GM10248 (cell line): Measurements from ENCODE around the gene MMS19.

Experiments used
- CTCF ChIA-PET: fragments of 300-600 bp; sonication (Branson Sonifier 250); formaldehyde crosslinking; extraction: SDS; loops from one replicate; lab custom pipeline; 2021; ENCODE audit warnings: antibody characterized with exemption; lab: Yijun Ruan, JAX
- POLR2A ChIA-PET: fragments of 350-650 bp; sonication (Branson Sonifier 250); formaldehyde crosslinking; extraction: SDS; loops from one replicate; lab custom pipeline; 2020; ENCODE audit warnings: antibody characterized with exemption; lab: Yijun Ruan, JAX
- DNase-seq: peaks from one replicate; pipeline ENCODE4 v3.0.0; 2012; ENCODE audit errors: extremely low spot score
- CTCF ChIP-seq: IDR thresholded peaks from 2 replicates; pipeline ENCODE4 v1.5.1; 2012; ENCODE audit warnings: mild to moderate bottlenecking, low read depth; ENCODE audit errors: extremely low read depth, missing control alignments, control extremely low read depth

MMS19 gene

GRCh38 chr10:97498076-97498840 is at the start of gene MMS19:
Gene MMS19 (minus strand): TSS chr10:97498422. CDS start chr10:97498384, 38 bp downstream.
- TF ChIP-seq CTCF, result no peak
- peak; percentile 99 for DNase-seq
- CTCF ChIA-PET, result interaction anchor here (0.8 to 1.8 kb wide), 4 partner anchors 11 to 90 kb away, joined by 3 to 7 read pairs (median 4); no protein-coding TSS in a partner anchor
- POLR2A ChIA-PET, result interaction anchor here (0.6 kb wide), 1 partner anchor 828 kb away, joined by 4 read pairs; no protein-coding TSS in a partner anchor

GRCh38 chr10:97547962-97548361 is 49.7 kb upstream of the MMS19 start:
- CTCF ChIA-PET, result interaction anchor here (0.9 to 10.5 kb wide), 2 partner anchors 12 to 24 kb away, joined by 3 to 108 read pairs; no protein-coding TSS in a partner anchor
- no peak for TF ChIP-seq CTCF
- POLR2A ChIA-PET, result no interaction called here

GRCh38 chr10:97547271-97547600 is 49.0 kb upstream of the MMS19 start:
- ChIA-PET CTCF (interaction anchor here (10.5 kb wide), 1 partner anchor 11 kb away, joined by 108 read pairs; no protein-coding TSS in a partner anchor), POLR2A (no interaction called here)
- TF ChIP-seq CTCF, result no peak
- DNase-seq, result no peak

More at GRCh38 chr10:97547962-97548361, 49.7 kb upstream of the MMS19 start:
- DNase-seq, result no peak

- no peak for DNase-seq
- CTCF ChIA-PET, result interaction anchor here (10.5 kb wide), 1 partner anchor 11 kb away, joined by 108 read pairs; no protein-coding TSS in a partner anchor
- no peak for TF ChIP-seq CTCF
- POLR2A ChIA-PET, result no interaction called here
Observed at GRCh38 chr10:97546456-97547270, 48.4 kb upstream of the MMS19 start.

- ChIA-PET CTCF (interaction anchor here (1.4 to 3.3 kb wide), 2 partner anchors 10 kb away, joined by 3 to 21 read pairs; no protein-coding TSS in a partner anchor), POLR2A (no interaction called here)
- DNase-seq, result no peak
- no peak for TF ChIP-seq CTCF
Observed at GRCh38 chr10:97543025-97543546, 44.9 kb upstream of the MMS19 start.
